Measurements from ENCODE around the gene PSD4.

Gene PSD4

GRCh38 chr2:113201496-113202304 is 27.9 kb downstream of the PSD4 start:
- Histone ChIP-seq H3K36me3 (peaks cover 78% of the 10 kb centered on the region), H3K4me1 (ENCODE audit: control insufficient read depth in 1 of 2, insufficient read depth in 1 of 2, low read depth in 1 of 2, low read length in 1 of 2) (peaks cover 0 to 16% of the 10 kb centered on the region in 2 experiments), H3K27ac (peak overlapping the region; percentile 55), H3K9me3 (no peaks in the 10 kb centered on the region), H3K27me3 (no peaks in the 10 kb centered on the region), H3K4me3 (ENCODE audit: low read depth in 1 of 2, low read length in 1 of 2) (no peak overlapping the region)
- TF ChIP-seq, protein P1, sequence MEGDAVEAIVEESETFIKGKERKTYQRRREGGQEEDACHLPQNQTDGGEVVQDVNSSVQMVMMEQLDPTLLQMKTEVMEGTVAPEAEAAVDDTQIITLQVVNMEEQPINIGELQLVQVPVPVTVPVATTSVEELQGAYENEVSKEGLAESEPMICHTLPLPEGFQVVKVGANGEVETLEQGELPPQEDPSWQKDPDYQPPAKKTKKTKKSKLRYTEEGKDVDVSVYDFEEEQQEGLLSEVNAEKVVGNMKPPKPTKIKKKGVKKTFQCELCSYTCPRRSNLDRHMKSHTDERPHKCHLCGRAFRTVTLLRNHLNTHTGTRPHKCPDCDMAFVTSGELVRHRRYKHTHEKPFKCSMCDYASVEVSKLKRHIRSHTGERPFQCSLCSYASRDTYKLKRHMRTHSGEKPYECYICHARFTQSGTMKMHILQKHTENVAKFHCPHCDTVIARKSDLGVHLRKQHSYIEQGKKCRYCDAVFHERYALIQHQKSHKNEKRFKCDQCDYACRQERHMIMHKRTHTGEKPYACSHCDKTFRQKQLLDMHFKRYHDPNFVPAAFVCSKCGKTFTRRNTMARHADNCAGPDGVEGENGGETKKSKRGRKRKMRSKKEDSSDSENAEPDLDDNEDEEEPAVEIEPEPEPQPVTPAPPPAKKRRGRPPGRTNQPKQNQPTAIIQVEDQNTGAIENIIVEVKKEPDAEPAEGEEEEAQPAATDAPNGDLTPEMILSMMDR (IDR thresholded peaks at IDR 0.05), result no peak

- H3K36me3 ChIP-seq, result peaks cover 70% of the 10 kb centered on the region
- no peaks in the 10 kb centered on the region for H3K27me3 ChIP-seq
- H3K4me3 ChIP-seq (ENCODE audit: low read depth in 1 of 2, low read length in 1 of 2), result no peak overlapping the region
- H3K4me1 ChIP-seq (ENCODE audit: control insufficient read depth in 1 of 2, insufficient read depth in 1 of 2, low read depth in 1 of 2, low read length in 1 of 2), result peaks cover 0 to 16% of the 10 kb centered on the region in 2 experiments
- peak overlapping the region; percentile 55 for H3K27ac ChIP-seq
- no peaks in the 10 kb centered on the region for H3K9me3 ChIP-seq
- TF ChIP-seq, protein P1 (IDR thresholded peaks at IDR 0.05), result no peak
These were observed 28.8 kb downstream of the PSD4 start for GRCh38 chr2:113202305-113203216.

GRCh38 chr2:113203217-113203530 is 29.4 kb downstream of the PSD4 start:
- Histone ChIP-seq H3K4me1 (ENCODE audit: control insufficient read depth in 1 of 2, insufficient read depth in 1 of 2, low read depth in 1 of 2, low read length in 1 of 2) (peaks cover 0 to 16% of the 10 kb centered on the region in 2 experiments), H3K27ac (peak overlapping the region; percentile 55), H3K4me3 (ENCODE audit: low read depth in 1 of 2, low read length in 1 of 2) (no peak overlapping the region), H3K36me3 (peaks cover 63% of the 10 kb centered on the region), H3K9me3 (no peaks in the 10 kb centered on the region), H3K27me3 (no peaks in the 10 kb centered on the region)
- TF ChIP-seq, protein P1 (IDR thresholded peaks at IDR 0.05), result no peak

- Histone ChIP-seq H3K4me3 (ENCODE audit: low read depth in 1 of 2, low read length in 1 of 2) (no peak overlapping the region), H3K4me1 (ENCODE audit: control insufficient read depth in 1 of 2, insufficient read depth in 1 of 2, low read depth in 1 of 2, low read length in 1 of 2) (peaks cover 0 to 8% of the 10 kb centered on the region in 2 experiments), H3K27ac (peak overlapping the region; percentile 52), H3K36me3 (peaks cover 55% of the 10 kb centered on the region), H3K27me3 (no peaks in the 10 kb centered on the region), H3K9me3 (no peaks in the 10 kb centered on the region)
- TF ChIP-seq, protein P1 (IDR thresholded peaks at IDR 0.05), result peak; percentile 65
These were observed 30.2 kb downstream of the PSD4 start for GRCh38 chr2:113203901-113204519.

GRCh38 chr2:113206251-113206650 is 32.5 kb downstream of the PSD4 start:
- no peaks in the 10 kb centered on the region for H3K4me1 ChIP-seq (ENCODE audit: control insufficient read depth in 1 of 2, insufficient read depth in 1 of 2, low read depth in 1 of 2, low read length in 1 of 2)
- peaks cover 33% of the 10 kb centered on the region for H3K36me3 ChIP-seq
- H3K9me3 ChIP-seq, result no peaks in the 10 kb centered on the region
- no peaks in the 10 kb centered on the region for H3K27me3 ChIP-seq
- no peak overlapping the region for H3K27ac ChIP-seq
- TF ChIP-seq, protein P1 (IDR thresholded peaks at IDR 0.05), result no peak
- H3K4me3 ChIP-seq (ENCODE audit: low read depth in 1 of 2, low read length in 1 of 2), result no peak overlapping the region
